T-helper 17 cell (primary cell): ENCODE data around the gene VAV3. TPM values are rescaled to one million over a fixed set of nuclear protein-coding genes. Genes with fewer than 3 reads are reported as not detected.
A peak's percentile ranks its signal among the peaks of the same experiment; 100 is the strongest.

Experiments
- ATAC-seq: fragments of 150-1000 bp; cut with Tn5 transposase; 2 replicates; pipeline ENCODE4 v1.10.0; 2021; ENCODE audit warnings: mild to moderate bottlenecking, moderate library complexity
- DNase-seq, 3 donors: peaks; one replicate each; pipeline versions ENCODE4 v3.0.0 to v3.0.0-alpha.2; 2020 to 2021
- H3K9me3 ChIP-seq: one replicate; pipeline ENCODE4 v1.7.0; 2013; ENCODE audit warnings: low read length, mild to moderate bottlenecking; ENCODE audit not compliant: control insufficient read depth, poor library complexity, severe bottlenecking
- H3K27ac Mint-ChIP-seq: one replicate; pipeline ENCODE4 v1.8.0; 2022; ENCODE audit warnings: mild to moderate bottlenecking, moderate library complexity, mixed read lengths
- H3K27me3 Mint-ChIP-seq: one replicate; pipeline ENCODE4 v1.8.0; 2022; ENCODE audit warnings: mixed read lengths
- H3K36me3 Mint-ChIP-seq: one replicate; pipeline ENCODE4 v1.8.0; 2022; ENCODE audit warnings: low read depth, mixed read lengths
- H3K4me1 Mint-ChIP-seq: one replicate; pipeline ENCODE4 v1.8.0; 2022; ENCODE audit warnings: mild to moderate bottlenecking, mixed read lengths
- H3K4me3 Mint-ChIP-seq: one replicate; pipeline ENCODE4 v1.8.0; 2022; ENCODE audit warnings: mild to moderate bottlenecking, moderate library complexity, mixed read lengths
- total RNA-seq, 4 donors: library from RNA in 2 of 4; stranded (reverse) in 2 of 4; gene quantifications; one replicate each; pipeline ENCODE4 v1.2.3 and lab custom pipeline; 2022 to 2026

Gene VAV3
- total RNA-seq, 2 donors from 2014 or later = 10.6 to 11.0 TPM

- no peaks in the 10 kb centered on the region for H3K36me3 Mint-ChIP-seq
- no peak for DNase-seq
- no peak overlapping the region for H3K4me3 Mint-ChIP-seq
- peaks cover 2% of the 10 kb centered on the region for H3K4me1 Mint-ChIP-seq
- H3K27me3 Mint-ChIP-seq = no peaks in the 10 kb centered on the region
- H3K27ac Mint-ChIP-seq = no peak overlapping the region
- H3K9me3 ChIP-seq = no peaks in the 10 kb centered on the region
- ATAC-seq = no peak
Measured at GRCh38 chr1:107883562-107883961, 81.4 kb downstream of the VAV3 start.

GRCh38 chr1:107879927-107880326, 85.1 kb downstream of the VAV3 start:
- no peaks in the 10 kb centered on the region for H3K4me1 Mint-ChIP-seq
- H3K9me3 ChIP-seq = no peaks in the 10 kb centered on the region
- H3K36me3 Mint-ChIP-seq = no peaks in the 10 kb centered on the region
- DNase-seq = no peak
- no peak overlapping the region for H3K27ac Mint-ChIP-seq
- H3K4me3 Mint-ChIP-seq = no peak overlapping the region
- no peaks in the 10 kb centered on the region for H3K27me3 Mint-ChIP-seq
- no peak for ATAC-seq

- no peak overlapping the region for H3K27ac Mint-ChIP-seq
- no peaks in the 10 kb centered on the region for H3K27me3 Mint-ChIP-seq
- no peaks in the 10 kb centered on the region for H3K9me3 ChIP-seq
- H3K4me1 Mint-ChIP-seq = no peaks in the 10 kb centered on the region
- no peak overlapping the region for H3K4me3 Mint-ChIP-seq
- DNase-seq (no peak), ATAC-seq (no peak)
- no peaks in the 10 kb centered on the region for H3K36me3 Mint-ChIP-seq
Measured at GRCh38 chr1:107879346-107879745, 85.6 kb downstream of the VAV3 start.

GRCh38 chr1:107877745-107878144, 87.2 kb downstream of the VAV3 start:
- peak overlapping the region; percentile 5 for H3K27ac Mint-ChIP-seq
- H3K4me1 Mint-ChIP-seq = no peaks in the 10 kb centered on the region
- no peaks in the 10 kb centered on the region for H3K36me3 Mint-ChIP-seq
- no peaks in the 10 kb centered on the region for H3K9me3 ChIP-seq
- ATAC-seq (no peak), DNase-seq (no peak)
- H3K4me3 Mint-ChIP-seq = no peak overlapping the region
- H3K27me3 Mint-ChIP-seq = no peaks in the 10 kb centered on the region

GRCh38 chr1:107877092-107877491, 87.9 kb downstream of the VAV3 start:
- no peak for DNase-seq
- no peaks in the 10 kb centered on the region for H3K4me1 Mint-ChIP-seq

GRCh38 chr1:107875689-107876088, 89.3 kb downstream of the VAV3 start:
- Mint-ChIP-seq H3K27me3 (no peaks in the 10 kb centered on the region), H3K27ac (no peak overlapping the region), H3K36me3 (no peaks in the 10 kb centered on the region), H3K4me3 (no peak overlapping the region), H3K4me1 (peaks cover 4% of the 10 kb centered on the region)
- no peak for ATAC-seq
- H3K9me3 ChIP-seq = no peaks in the 10 kb centered on the region
- DNase-seq = no peak

More at GRCh38 chr1:107877092-107877491, 87.9 kb downstream of the VAV3 start:
- Mint-ChIP-seq H3K27ac (peak overlapping the region; percentile 5), H3K27me3 (no peaks in the 10 kb centered on the region), H3K4me3 (no peak overlapping the region), H3K36me3 (no peaks in the 10 kb centered on the region)
- ATAC-seq = no peak
- no peaks in the 10 kb centered on the region for H3K9me3 ChIP-seq

- Mint-ChIP-seq H3K4me3 (no peak overlapping the region), H3K27me3 (no peaks in the 10 kb centered on the region), H3K4me1 (peaks cover 4% of the 10 kb centered on the region), H3K27ac (no peak overlapping the region), H3K36me3 (no peaks in the 10 kb centered on the region)
- no peak for ATAC-seq
- no peaks in the 10 kb centered on the region for H3K9me3 ChIP-seq
- no peak for DNase-seq
Measured at GRCh38 chr1:107874221-107874620, 90.8 kb downstream of the VAV3 start.

- Mint-ChIP-seq H3K27me3 (no peaks in the 10 kb centered on the region), H3K4me1 (peaks cover 6% of the 10 kb centered on the region), H3K4me3 (no peak overlapping the region), H3K36me3 (no peaks in the 10 kb centered on the region), H3K27ac (peak overlapping the region; percentile 19)
- DNase-seq = no peak
- ATAC-seq = no peak
- no peaks in the 10 kb centered on the region for H3K9me3 ChIP-seq
Measured at GRCh38 chr1:107871687-107872395, 93.1 kb downstream of the VAV3 start.

- no peak overlapping the region for H3K4me3 Mint-ChIP-seq
- H3K36me3 Mint-ChIP-seq = no peaks in the 10 kb centered on the region
- no peaks in the 10 kb centered on the region for H3K9me3 ChIP-seq
- H3K27me3 Mint-ChIP-seq = no peaks in the 10 kb centered on the region
- ATAC-seq (no peak), DNase-seq (no peak)
- H3K27ac Mint-ChIP-seq = peak overlapping the region; percentile 19
- peaks cover 6% of the 10 kb centered on the region for H3K4me1 Mint-ChIP-seq
Measured at GRCh38 chr1:107871259-107871658, 93.7 kb downstream of the VAV3 start.

- Mint-ChIP-seq H3K4me3 (no peak overlapping the region), H3K27ac (no peak overlapping the region)
Measured at GRCh38 chr1:107870696-107871095, 94.3 kb downstream of the VAV3 start.

GRCh38 chr1:107867897-107868296, 97.1 kb downstream of the VAV3 start:
- Mint-ChIP-seq H3K36me3 (peaks cover 2% of the 10 kb centered on the region), H3K4me1 (peaks cover 10% of the 10 kb centered on the region), H3K4me3 (peak overlapping the region; percentile 16), H3K27ac (no peak overlapping the region), H3K27me3 (no peaks in the 10 kb centered on the region)
- ATAC-seq (no peak), DNase-seq (no peak)
- H3K9me3 ChIP-seq = no peaks in the 10 kb centered on the region

More at GRCh38 chr1:107870696-107871095, 94.3 kb downstream of the VAV3 start:
- Mint-ChIP-seq H3K36me3 (no peaks in the 10 kb centered on the region), H3K4me1 (peaks cover 6% of the 10 kb centered on the region), H3K27me3 (no peaks in the 10 kb centered on the region)
- DNase-seq (no peak), ATAC-seq (no peak)
- no peaks in the 10 kb centered on the region for H3K9me3 ChIP-seq

- H3K27ac Mint-ChIP-seq = no peak overlapping the region
- peaks cover 4% of the 10 kb centered on the region for H3K36me3 Mint-ChIP-seq
- H3K4me3 Mint-ChIP-seq = peak overlapping the region; percentile 16
- DNase-seq (no peak), ATAC-seq (no peak)
- no peaks in the 10 kb centered on the region for H3K27me3 Mint-ChIP-seq
- H3K4me1 Mint-ChIP-seq = peaks cover 10% of the 10 kb centered on the region
- no peaks in the 10 kb centered on the region for H3K9me3 ChIP-seq
Measured at GRCh38 chr1:107867422-107867821, 97.6 kb downstream of the VAV3 start.

- no peaks in the 10 kb centered on the region for H3K27me3 Mint-ChIP-seq
- no peak overlapping the region for H3K27ac Mint-ChIP-seq
- H3K4me3 Mint-ChIP-seq = no peak overlapping the region
- ATAC-seq (no peak), DNase-seq (no peak)
- H3K36me3 Mint-ChIP-seq = peaks cover 4% of the 10 kb centered on the region
- no peaks in the 10 kb centered on the region for H3K9me3 ChIP-seq
- H3K4me1 Mint-ChIP-seq = peaks cover 10% of the 10 kb centered on the region
Measured at GRCh38 chr1:107866870-107867269, 98.1 kb downstream of the VAV3 start.

- Mint-ChIP-seq H3K36me3 (peaks cover 4% of the 10 kb centered on the region), H3K27ac (no peak overlapping the region), H3K4me3 (no peak overlapping the region), H3K27me3 (no peaks in the 10 kb centered on the region), H3K4me1 (peaks cover 6% of the 10 kb centered on the region)
- H3K9me3 ChIP-seq = no peaks in the 10 kb centered on the region
- ATAC-seq (no peak), DNase-seq (no peak)
Measured at GRCh38 chr1:107865627-107866026, 99.4 kb downstream of the VAV3 start.
